GM10847 (cell line): Measurements from ENCODE around the gene SYT11.

ENCODE experiments used
- POLR2A ChIP-seq: IDR thresholded peaks from 2 replicates; pipeline ENCODE4 v1.6.1; 2011; ENCODE audit not compliant: insufficient read length; ENCODE audit errors: extremely low read depth

SYT11 gene

GRCh38 chr1:155856975-155857930, 2.1 kb upstream of the SYT11 start, which contains the start of gene GON4L:
TSS of gene GON4L (minus strand) at chr1:155857214. CDS start at chr1:155853780, 3,434 bp downstream.
- TF ChIP-seq POLR2A = peak; percentile 79

GRCh38 chr1:155858800-155859233, 550 bp upstream of the SYT11 start:
- TF ChIP-seq POLR2A = no peak

GRCh38 chr1:155859881-155860871, 809 bp downstream of the SYT11 start:
- TF ChIP-seq POLR2A = peak; percentile 23

- TF ChIP-seq POLR2A = no peak
These were observed 1.7 kb downstream of the SYT11 start for GRCh38 chr1:155860970-155861510.

GRCh38 chr1:155861896-155862295, 2.5 kb downstream of the SYT11 start:
- TF ChIP-seq POLR2A = no peak

GRCh38 chr1:155864393-155864792, 5.0 kb downstream of the SYT11 start:
- TF ChIP-seq POLR2A = no peak

GRCh38 chr1:155867766-155868165, 8.4 kb downstream of the SYT11 start:
- no peak for TF ChIP-seq POLR2A

GRCh38 chr1:155871390-155871789, 12.0 kb downstream of the SYT11 start:
- no peak for TF ChIP-seq POLR2A

GRCh38 chr1:155872527-155872926, 13.2 kb downstream of the SYT11 start:
- no peak for TF ChIP-seq POLR2A

- TF ChIP-seq POLR2A = no peak
These were observed 14.5 kb downstream of the SYT11 start for GRCh38 chr1:155873860-155874259.

GRCh38 chr1:155877945-155878344, 18.6 kb downstream of the SYT11 start:
- TF ChIP-seq POLR2A = no peak

GRCh38 chr1:155880251-155880650, 20.9 kb downstream of the SYT11 start:
- no peak for TF ChIP-seq POLR2A

- no peak for TF ChIP-seq POLR2A
These were observed 21.6 kb downstream of the SYT11 start for GRCh38 chr1:155880950-155881349.

GRCh38 chr1:155882235-155882634, 22.9 kb downstream of the SYT11 start:
- no peak for TF ChIP-seq POLR2A

- no peak for TF ChIP-seq POLR2A
These were observed 23.4 kb downstream of the SYT11 start for GRCh38 chr1:155882766-155883165.

- no peak for TF ChIP-seq POLR2A
These were observed 24.9 kb downstream of the SYT11 start for GRCh38 chr1:155884031-155884960.
